Hematopoietic multipotent progenitor cell treated with erythropoietin and hydrocortisone succinate and interleukin-3 and kit ligand, for 4 days (in vitro differentiated cells): ENCODE measurements around the gene PRG2.

ENCODE experiments used
- DNase-seq: peaks from one replicate; pipeline ENCODE4 v3.0.0-alpha.2; 2015

The PRG2 gene

GRCh38 chr11:57394203-57394965 is 3.9 kb upstream of the PRG2 start:
- peak; percentile 41 for DNase-seq

GRCh38 chr11:57392763-57393105 is 2.3 kb upstream of the PRG2 start:
- no peak for DNase-seq

- peak; percentile 47 for DNase-seq
Measured at GRCh38 chr11:57392066-57392762, 1.8 kb upstream of the PRG2 start.

DNA sequence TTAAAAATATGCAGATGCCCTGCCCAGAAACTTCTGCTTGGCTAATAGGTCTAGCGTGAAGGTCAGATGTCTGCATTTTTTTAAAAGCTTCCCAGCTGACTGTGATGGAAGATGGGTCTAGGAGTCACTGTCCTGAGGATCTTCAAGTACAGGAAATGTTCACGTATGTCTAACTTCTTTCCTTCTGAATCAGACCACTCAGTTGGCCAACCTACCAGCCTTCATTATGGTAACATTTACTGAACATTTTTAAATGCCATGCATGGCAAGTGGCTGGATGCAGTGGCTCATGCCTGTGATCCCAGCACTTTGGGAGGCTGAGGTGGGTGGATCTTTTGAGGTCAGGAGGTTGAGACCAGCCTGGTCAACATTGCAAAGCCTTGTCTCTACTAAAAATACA is 1.1 kb upstream of the PRG2 start:
- no peak for DNase-seq

- DNase-seq: no peak
Measured at GRCh38 chr11:57391111-57391510, 661 bp upstream of the PRG2 start.

GRCh38 chr11:57387289-57388030 is 3.0 kb downstream of the PRG2 start:
- DNase-seq: peak; percentile 76

- DNase-seq: no peak
Measured at GRCh38 chr11:57386178-57386940, 4.1 kb downstream of the PRG2 start.

GRCh38 chr11:57380975-57381374 is 9.5 kb downstream of the PRG2 start, which contains the start of gene PRG3:
Gene PRG3, minus strand, starts transcription at chr11:57381150. Its CDS starts 442 bp downstream, at chr11:57380708.
- DNase-seq: no peak

DNA sequence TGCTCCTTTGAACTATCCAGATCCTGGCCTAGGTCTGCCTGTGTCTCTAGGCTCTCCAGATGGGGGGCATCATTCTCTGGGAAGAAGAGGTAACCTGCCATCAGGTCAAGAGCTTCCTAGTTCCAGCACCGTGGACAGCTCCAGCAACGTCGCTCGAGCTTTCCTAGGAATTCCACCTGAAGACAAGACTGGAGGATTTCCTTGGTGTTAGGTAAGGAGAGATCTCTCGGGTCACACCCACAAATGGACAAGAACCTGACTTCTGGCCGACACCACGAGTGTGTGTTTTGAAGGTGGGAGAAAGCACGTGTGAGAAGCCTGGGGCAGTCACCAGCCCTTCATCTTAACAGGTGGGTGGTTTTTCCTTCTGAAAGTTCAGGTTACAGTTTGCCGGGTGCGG is 10.7 kb downstream of the PRG2 start:
- DNase-seq: peak; percentile 48

DNA sequence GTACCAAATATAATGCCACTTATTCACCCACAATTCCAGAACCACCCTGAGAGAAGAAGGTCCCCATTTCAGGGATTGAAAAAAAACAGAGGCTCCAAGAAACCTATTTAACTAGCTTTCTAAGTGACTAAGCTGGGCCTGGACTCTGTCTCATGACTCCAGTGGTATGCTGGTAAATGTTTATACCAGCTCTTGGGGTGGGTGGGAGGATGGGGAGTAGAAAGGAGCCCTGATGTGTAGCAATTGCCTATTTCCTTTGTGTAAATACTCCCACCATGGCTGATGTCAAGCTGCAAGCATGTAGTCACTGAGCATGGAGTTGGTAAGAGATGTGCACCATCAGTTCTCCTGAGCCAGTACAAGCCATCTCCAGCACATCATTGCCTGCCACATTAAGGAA is 12.3 kb downstream of the PRG2 start:
- no peak for DNase-seq

DNA sequence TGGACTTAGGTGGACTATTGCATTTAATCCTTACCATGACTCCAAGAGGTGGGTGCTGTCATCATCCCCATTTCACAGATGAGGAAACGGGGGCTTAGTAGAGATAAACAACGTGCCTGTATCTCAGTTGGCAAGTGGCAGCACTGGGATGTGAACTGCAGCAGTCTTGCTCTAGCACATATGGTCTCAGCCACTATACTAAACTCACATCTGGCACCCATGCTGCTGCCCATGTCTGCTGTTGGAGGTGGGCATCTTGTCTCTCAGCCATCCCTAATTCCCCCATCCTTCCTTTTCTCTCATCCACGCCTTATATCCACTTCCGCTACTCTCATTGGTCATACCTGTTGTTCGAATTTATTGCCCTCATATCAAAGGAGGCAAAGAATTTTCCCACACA is 13.3 kb downstream of the PRG2 start:
- DNase-seq: no peak

DNA sequence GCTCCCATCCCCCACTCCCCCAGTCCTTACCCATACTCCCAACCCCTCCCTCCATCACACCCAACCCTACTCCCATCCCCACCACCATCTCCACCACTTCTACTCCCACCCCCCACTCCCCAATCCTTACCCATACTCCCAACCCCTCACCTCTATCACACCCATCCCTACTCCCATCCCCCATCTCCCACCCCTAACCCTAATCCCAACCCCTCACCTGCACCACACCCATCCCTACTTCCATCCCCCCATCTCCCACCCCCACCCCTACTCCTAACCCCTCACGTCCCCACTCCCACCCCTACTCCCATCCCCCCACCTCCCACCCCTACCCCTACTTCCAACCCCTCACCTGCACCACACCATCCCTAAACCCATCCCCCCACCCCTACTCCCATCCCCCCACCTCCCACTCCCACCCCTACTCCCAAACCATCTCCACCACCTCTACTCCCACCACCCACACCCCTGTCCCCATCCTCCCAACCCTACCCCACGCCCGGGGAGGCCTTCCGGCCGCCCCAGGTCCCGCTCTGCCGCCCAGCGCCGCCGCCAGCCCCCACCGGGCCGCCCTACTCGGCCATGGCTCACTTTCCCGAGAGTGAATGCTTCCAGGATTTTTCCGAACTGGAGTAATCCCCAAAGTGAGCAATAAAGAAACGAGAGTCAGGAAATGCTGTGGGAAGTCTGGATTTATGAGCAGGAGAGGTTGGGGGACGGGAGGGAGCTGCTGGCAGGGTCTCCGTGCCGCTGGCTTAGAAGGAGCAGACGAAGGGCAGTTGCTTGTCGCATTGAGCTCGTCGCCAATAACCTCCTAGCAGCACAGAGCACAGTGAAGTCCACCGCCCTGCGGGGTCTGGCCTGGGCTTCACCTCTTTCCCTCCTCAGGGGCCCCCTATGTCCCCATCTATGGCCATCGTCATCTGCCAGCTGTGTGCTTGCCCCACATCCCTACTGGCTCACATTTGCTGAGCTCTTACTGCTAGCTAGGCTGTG is 14.1 kb downstream of the PRG2 start:
- no peak for DNase-seq

DNA sequence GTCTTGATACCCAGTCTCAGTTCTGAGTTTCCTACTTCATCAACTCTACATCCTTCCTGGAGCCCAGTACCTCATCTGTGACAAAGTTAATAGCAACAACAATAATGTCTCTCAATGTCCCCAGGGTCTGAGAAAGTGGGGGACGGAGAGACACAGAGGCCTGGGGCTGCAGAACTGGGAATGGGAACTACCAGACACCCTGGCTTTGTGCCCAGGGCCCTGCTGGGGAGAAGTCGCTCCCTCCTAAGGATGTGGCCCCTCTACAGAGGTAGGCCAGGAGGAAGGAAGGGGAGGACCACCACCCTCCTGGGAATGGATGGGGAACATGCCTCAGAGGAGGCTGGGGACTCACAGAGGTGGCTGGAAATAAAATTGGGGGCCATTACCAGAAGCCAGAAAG is 15.0 kb downstream of the PRG2 start:
- no peak for DNase-seq

GRCh38 chr11:57374966-57375365 is 15.5 kb downstream of the PRG2 start:
- no peak for DNase-seq

- DNase-seq: no peak
Measured at GRCh38 chr11:57373146-57373545, 17.3 kb downstream of the PRG2 start.

DNA sequence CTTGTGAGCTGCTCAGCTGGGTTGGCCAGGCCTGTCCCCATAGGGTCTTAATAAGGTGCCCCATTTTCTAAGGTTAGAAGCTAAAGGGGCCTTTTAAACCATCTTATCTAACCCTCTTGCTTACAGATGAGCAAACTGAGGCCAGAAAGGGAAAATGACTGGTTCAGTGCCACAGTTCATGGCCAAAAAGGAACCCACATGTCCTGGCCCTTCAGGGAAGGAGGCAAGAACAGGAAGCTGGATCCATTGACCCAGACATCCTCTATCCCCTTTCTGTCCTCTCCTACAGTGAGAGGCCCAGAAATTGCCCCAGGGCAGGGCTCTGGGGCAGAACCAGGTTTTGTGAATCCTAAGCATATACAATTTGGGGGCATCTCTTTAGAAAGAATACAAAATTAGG is 19.5 kb downstream of the PRG2 start:
- DNase-seq: no peak

GRCh38 chr11:57370251-57370650 is 20.2 kb downstream of the PRG2 start:
- no peak for DNase-seq

DNA sequence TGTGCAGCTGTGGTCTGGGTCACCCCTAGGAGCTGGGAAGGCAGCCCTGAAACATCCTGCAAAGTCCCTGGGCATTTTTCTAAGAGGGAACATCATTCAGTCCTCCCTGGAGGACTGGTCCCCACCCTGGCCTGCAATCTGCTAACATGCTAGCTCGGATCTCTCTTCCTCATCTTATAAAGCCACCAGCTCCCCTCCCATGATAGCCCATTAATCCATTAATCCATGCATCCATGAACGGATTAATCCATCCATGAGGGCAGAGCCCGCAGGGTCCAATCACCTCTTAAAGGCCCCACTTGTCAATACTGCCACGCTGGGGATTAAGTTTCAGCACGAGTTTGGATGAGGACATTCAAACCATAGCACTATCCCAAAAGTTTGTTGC is 21.6 kb downstream of the PRG2 start:
- DNase-seq: no peak

DNA sequence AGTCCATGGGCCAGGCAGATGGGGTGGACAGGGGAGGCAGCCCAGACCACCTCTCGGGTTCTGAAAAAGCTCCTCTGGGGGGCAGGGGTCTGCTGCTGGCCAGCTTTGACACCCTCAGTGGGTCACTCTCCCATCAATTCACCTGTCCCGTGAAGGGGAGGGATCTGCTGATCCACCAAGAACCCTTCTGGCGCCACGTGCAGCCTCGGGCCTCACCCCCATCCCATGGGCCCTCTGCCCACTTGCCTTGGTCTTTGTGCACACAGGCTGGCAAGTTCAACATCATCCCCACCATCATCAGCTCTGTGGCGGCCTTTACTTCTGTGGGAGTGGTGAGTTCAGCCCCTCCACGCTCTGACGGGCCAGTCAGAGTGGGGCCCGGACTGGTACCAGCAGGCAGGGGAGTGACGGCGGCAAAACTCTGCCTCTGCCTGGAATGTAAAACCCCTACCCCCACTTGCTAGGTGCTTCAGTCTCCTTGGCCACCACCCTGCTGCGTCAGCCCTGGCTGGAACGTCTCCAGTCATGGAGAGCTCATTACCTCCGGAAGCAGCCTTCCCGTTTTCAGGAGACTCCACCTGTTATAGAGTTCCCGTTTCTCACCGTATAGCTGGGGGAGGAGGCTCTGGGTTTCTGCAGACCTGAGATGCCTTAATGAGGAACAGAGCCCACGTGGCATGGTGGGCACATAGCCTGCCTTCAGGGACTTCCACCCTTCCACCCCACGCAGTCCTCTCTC is 22.2 kb downstream of the PRG2 start:
- peak; percentile 32 for DNase-seq

DNA sequence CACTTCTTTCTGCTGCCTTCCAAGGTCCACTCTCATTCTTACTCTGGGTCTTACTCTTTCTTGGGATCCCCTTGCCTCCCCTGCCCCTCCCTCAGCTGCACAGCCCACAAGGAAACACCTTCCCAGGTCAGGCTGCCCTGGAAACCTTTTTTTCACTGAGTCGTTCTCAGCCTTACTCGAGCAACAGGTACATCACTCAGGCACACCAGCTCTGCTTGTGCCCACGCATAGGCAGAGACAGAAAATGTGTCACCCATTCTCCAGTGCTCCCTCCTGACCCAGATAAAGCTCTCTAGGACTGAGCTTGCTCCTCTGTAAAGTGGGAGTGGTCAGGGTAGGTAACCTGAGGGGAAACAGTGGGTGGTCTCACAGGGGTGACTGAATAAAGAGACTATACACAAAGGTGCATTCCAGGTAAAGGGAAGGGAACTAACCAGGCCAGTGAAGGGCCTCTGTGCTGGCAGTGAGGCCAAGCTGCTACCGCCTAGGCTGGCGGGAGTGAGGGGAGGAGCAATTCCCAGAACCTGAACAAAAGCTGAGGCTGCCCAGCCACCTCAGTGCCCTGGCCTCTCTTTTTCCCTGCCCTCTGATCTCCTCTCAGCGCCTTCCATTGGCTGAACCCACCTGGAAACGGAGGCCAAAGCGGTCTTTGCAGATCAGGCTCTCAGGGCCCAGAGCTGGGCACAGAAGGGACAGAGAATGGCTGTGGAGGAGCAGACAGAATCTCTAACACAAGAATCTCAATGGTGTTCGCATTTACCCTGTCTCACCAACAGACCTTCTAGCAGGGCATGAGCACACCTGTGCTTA is 25.4 kb downstream of the PRG2 start:
- DNase-seq: no peak
